ENCODE measurements around the gene RABEP2. TPM values are rescaled to one million over a fixed set of nuclear protein-coding genes. Genes with fewer than 3 reads are reported as not detected.

The RABEP2 gene
- polyA plus RNA-seq, 2 of the 4 experiments (the other 2 are of a cell fraction), result 6.0 to 13.7 TPM

GRCh38 chr16:28925386-28926228 lies 569 bp upstream of the RABEP2 start (continued):
- TF ChIP-seq JUNB (IDR thresholded peaks at IDR 0.05), result no peak
- no peak for TF ChIP-seq SMC3 (IDR thresholded peaks at IDR 0.05)
- TF ChIP-seq MYC (IDR thresholded peaks at IDR 0.05; ENCODE audit: borderline replicate concordance, low read length), result no peak
- TF ChIP-seq NPAS2 (CRISPR knock-in tag; IDR thresholded peaks at IDR 0.05; ENCODE audit: borderline replicate concordance), result no peak
- TF ChIP-seq RFX5 (IDR thresholded peaks at IDR 0.05), result no peak
- TF ChIP-seq ZSCAN20 (CRISPR knock-in tag; IDR thresholded peaks at IDR 0.05), result no peak
- TF ChIP-seq E2F6 (IDR thresholded peaks at IDR 0.05; ENCODE audit: borderline replicate concordance, low read depth), result 0 out of 2 replicates have a peak, but pooled peaks have one; percentile 17
- no peak for TF ChIP-seq EP300 (IDR thresholded peaks at IDR 0.05)
- no peak for TF ChIP-seq CHD2 (IDR thresholded peaks at IDR 0.05; ENCODE audit: low read length, partially characterized antibody)
- TF ChIP-seq FOXS1 (CRISPR knock-in tag; IDR thresholded peaks at IDR 0.05), result no peak
- TF ChIP-seq ATOH8 (CRISPR knock-in tag; IDR thresholded peaks at IDR 0.05; ENCODE audit: low read depth), result no peak
- TF ChIP-seq KDM5A (IDR thresholded peaks at IDR 0.05), result no peak
- TF ChIP-seq NFE2L2 (conservative IDR thresholded peaks at IDR 0.05; ENCODE audit: low read length), result no peak
- TF ChIP-seq ZNF302 (CRISPR knock-in tag; IDR thresholded peaks at IDR 0.05), result no peak
- no peak for TF ChIP-seq MAZ (IDR thresholded peaks at IDR 0.05; ENCODE audit: borderline replicate concordance, low read depth, low read length)
- TF ChIP-seq MAFK (IDR thresholded peaks at IDR 0.05; ENCODE audit: partially characterized antibody), result peak; percentile 59
- TF ChIP-seq USF2 (IDR thresholded peaks at IDR 0.05), result no peak
- no peak for TF ChIP-seq HOXB5 (CRISPR knock-in tag; IDR thresholded peaks at IDR 0.05)
- TF ChIP-seq GATA3 (IDR thresholded peaks at IDR 0.05; ENCODE audit: borderline replicate concordance), result no peak
- no peak for TF ChIP-seq KDM1A (IDR thresholded peaks at IDR 0.05; ENCODE audit: low read depth)
- TF ChIP-seq ZFP36 (IDR thresholded peaks at IDR 0.05; ENCODE audit: borderline replicate concordance, partially characterized antibody), result no peak
- no peak for TF ChIP-seq BHLHE40 (IDR thresholded peaks at IDR 0.05; ENCODE audit: low read depth, low read length)
- TF ChIP-seq EHF (CRISPR knock-in tag; IDR thresholded peaks at IDR 0.05), result no peak
- TF ChIP-seq POLR2AphosphoS2 (conservative IDR thresholded peaks at IDR 0.05; ENCODE audit: low read length), result no peak
- no peak for TF ChIP-seq RARB (CRISPR knock-in tag; IDR thresholded peaks at IDR 0.05)
- no peak for TF ChIP-seq ELK1 (IDR thresholded peaks at IDR 0.05; ENCODE audit: low read depth, low read length)
- no peak for TF ChIP-seq REST (IDR thresholded peaks at IDR 0.05)
- TF ChIP-seq TP53 (CRISPR knock-in tag; IDR thresholded peaks at IDR 0.05), result no peak
- no peak for TF ChIP-seq HOXB13 (CRISPR knock-in tag; IDR thresholded peaks at IDR 0.05; ENCODE audit: low read depth)
- peak; percentile 75 for TF ChIP-seq PHF8 (IDR thresholded peaks at IDR 0.05; ENCODE audit: borderline replicate concordance, low read depth)
- TF ChIP-seq CEBPB (IDR thresholded peaks at IDR 0.05), result no peak
- TF ChIP-seq POLR2A (IDR thresholded peaks at IDR 0.05; ENCODE audit: low read length), result peak; percentile 44

All from A549 (cell line).